Measurements from ENCODE around the gene IPO5.
"Not testable (repeated sequence)": the region's sequence is repeated elsewhere in the genome, so short reads cannot be mapped to it uniquely, and the experiment has no call there.

IPO5 gene

GRCh38 chr13:97951376-97951775 lies 2.1 kb upstream of the IPO5 start:
- no peak for DNase-seq

GRCh38 chr13:97952831-97953230 lies 644 bp upstream of the IPO5 start:
- DNase-seq: not testable (repeated sequence)

- no peak for DNase-seq
Observed at GRCh38 chr13:97961340-97961739, 7.9 kb downstream of the IPO5 start.

GRCh38 chr13:97962887-97963286 lies 9.4 kb downstream of the IPO5 start:
- DNase-seq: no peak

- no peak for DNase-seq
Observed at GRCh38 chr13:97967226-97967625, 13.8 kb downstream of the IPO5 start.

GRCh38 chr13:97967948-97968347 lies 14.5 kb downstream of the IPO5 start:
- DNase-seq: no peak

GRCh38 chr13:97971519-97971918 lies 18.0 kb downstream of the IPO5 start:
- no peak for DNase-seq

- DNase-seq: no peak
Observed at GRCh38 chr13:97974773-97975172, 21.3 kb downstream of the IPO5 start.

- DNase-seq: no peak
Observed at GRCh38 chr13:97975280-97975847, 21.9 kb downstream of the IPO5 start.

- DNase-seq: peak; percentile 87 to 91
Observed at GRCh38 chr13:97975848-97976609, 22.6 kb downstream of the IPO5 start.

- DNase-seq: peak; percentile 17 to 48
Observed at GRCh38 chr13:97976610-97977521, 23.4 kb downstream of the IPO5 start.

- DNase-seq: no peak
Observed at GRCh38 chr13:97977982-97978381, 24.5 kb downstream of the IPO5 start.

- DNase-seq: no peak
Observed at GRCh38 chr13:97978651-97979050, 25.2 kb downstream of the IPO5 start.

- DNase-seq: no peak
Observed at GRCh38 chr13:97979051-97979450, 25.6 kb downstream of the IPO5 start.

GRCh38 chr13:97979556-97979955 lies 26.1 kb downstream of the IPO5 start:
- no peak for DNase-seq

GRCh38 chr13:97982286-97982685 lies 28.8 kb downstream of the IPO5 start:
- no peak for DNase-seq

GRCh38 chr13:97986835-97987234 lies 33.4 kb downstream of the IPO5 start:
- DNase-seq: no peak

- DNase-seq: no peak
Observed at GRCh38 chr13:97999653-98000052, 46.2 kb downstream of the IPO5 start.

GRCh38 chr13:98004107-98004506 lies 50.6 kb downstream of the IPO5 start:
- no peak for DNase-seq

- not testable (repeated sequence) for DNase-seq
Observed at GRCh38 chr13:98004997-98005396, 51.5 kb downstream of the IPO5 start.

- DNase-seq: no peak
Observed at GRCh38 chr13:98007001-98007400, 53.5 kb downstream of the IPO5 start.

- no peak for DNase-seq
Observed at GRCh38 chr13:98013241-98013640, 59.8 kb downstream of the IPO5 start.

- no peak for DNase-seq
Observed at GRCh38 chr13:98014766-98015165, 61.3 kb downstream of the IPO5 start.

GRCh38 chr13:98018293-98018692 lies 64.8 kb downstream of the IPO5 start:
- peak in 1 of 2 experiments; percentile 21 for DNase-seq
